SK-N-SH treated with all-trans-retinoic acid at 6 μM for 48 hours (cell line): Measurements from ENCODE around the gene ZNF358.

ENCODE experiments used
- ATAC-seq: fragments of 200-7000 bp; cut with Tn5 transposase; 3 replicates; pipeline ENCODE4 v1.9.1; 2020; ENCODE audit warnings: mild to moderate bottlenecking, moderate library complexity
- ARNTL ChIP-seq: fragments of 450-650 bp; formaldehyde crosslinking; IDR thresholded peaks from 2 replicates; pipeline ENCODE4 v1.5.0; 2020; ENCODE audit warnings: low read depth, mild to moderate bottlenecking, moderate library complexity, borderline replicate concordance
- BACH2 ChIP-seq: fragments of 250-450 bp; sonication (Bioruptor Pico); IDR thresholded peaks from 2 replicates; pipeline ENCODE4 v1.9.0; 2021; ENCODE audit warnings: mild to moderate bottlenecking, borderline replicate concordance
- ESRRG ChIP-seq: fragments of 250-450 bp; sonication (Bioruptor Pico); IDR thresholded peaks from 2 replicates; pipeline ENCODE4 v1.6.1; 2021; ENCODE audit warnings: mild to moderate bottlenecking
- GLIS3 ChIP-seq: fragments of 250-450 bp; sonication (Bioruptor Pico); IDR thresholded peaks from 2 replicates; pipeline ENCODE4 v1.5.0; 2020; ENCODE audit warnings: mild to moderate bottlenecking, moderate library complexity
- ISL1 ChIP-seq: fragments of 250-450 bp; sonication (Bioruptor Pico); IDR thresholded peaks from 2 replicates; pipeline ENCODE4 v2.1.2; 2022; ENCODE audit warnings: mild to moderate bottlenecking, moderate library complexity
- OSR1 ChIP-seq: fragments of 250-450 bp; sonication (Bioruptor Pico); IDR thresholded peaks from 2 replicates; pipeline ENCODE4 v1.8.0; 2022; ENCODE audit warnings: moderate library complexity, mild to moderate bottlenecking, inconsistent platforms
- PPARA ChIP-seq: fragments of 250-450 bp; sonication (Bioruptor Pico); IDR thresholded peaks from 2 replicates; pipeline ENCODE4 v1.5.0; 2020; ENCODE audit warnings: mild to moderate bottlenecking, borderline replicate concordance
- RARB ChIP-seq: fragments of 250-450 bp; sonication (Bioruptor Pico); IDR thresholded peaks from 2 replicates; pipeline ENCODE4 v1.8.0; 2021; ENCODE audit warnings: mild to moderate bottlenecking, moderate library complexity
- TCF4 ChIP-seq: fragments of 250-450 bp; sonication (Bioruptor Pico); IDR thresholded peaks from 2 replicates; pipeline ENCODE4 v1.8.0; 2021; ENCODE audit warnings: mild to moderate bottlenecking, moderate library complexity, borderline replicate concordance
- TOX ChIP-seq: fragments of 250-450 bp; sonication (Bioruptor Pico); IDR thresholded peaks from 2 replicates; pipeline ENCODE4 v1.8.0; 2021; ENCODE audit warnings: mild to moderate bottlenecking, moderate library complexity, borderline replicate concordance
- TSHZ2 ChIP-seq: fragments of 250-450 bp; sonication (Bioruptor Pico); IDR thresholded peaks from 2 replicates; pipeline ENCODE4 v1.5.0; 2020; ENCODE audit warnings: mild to moderate bottlenecking, moderate library complexity
- ZC3H10 ChIP-seq: fragments of 250-450 bp; sonication (Bioruptor Pico); IDR thresholded peaks from 2 replicates; pipeline ENCODE4 v1.5.1; 2021; ENCODE audit warnings: mild to moderate bottlenecking, moderate library complexity
- ZFP3 ChIP-seq: fragments of 250-450 bp; sonication (Bioruptor Pico); IDR thresholded peaks from 2 replicates; pipeline ENCODE4 v1.5.0; 2020; ENCODE audit warnings: mild to moderate bottlenecking, moderate library complexity
- ZFP30 ChIP-seq: fragments of 450-650 bp; formaldehyde crosslinking; IDR thresholded peaks from 2 replicates; pipeline ENCODE4 v1.5.0; 2022; ENCODE audit warnings: mild to moderate bottlenecking, moderate library complexity
- ZNF565 ChIP-seq: fragments of 450-650 bp; formaldehyde crosslinking; conservative IDR thresholded peaks from 2 replicates; pipeline ENCODE4 v1.5.0; 2020; ENCODE audit warnings: low read depth, mild to moderate bottlenecking, moderate library complexity
- TF ChIP-seq, protein P1 (sequence below): fragments of 250-450 bp; sonication (Bioruptor Pico); IDR thresholded peaks from 2 replicates; pipeline ENCODE4 v1.8.0; 2020; ENCODE audit warnings: mild to moderate bottlenecking, moderate library complexity, borderline replicate concordance
- TF ChIP-seq, protein P2 (sequence below): fragments of 250-450 bp; sonication (Bioruptor Pico); IDR thresholded peaks from 2 replicates; pipeline ENCODE4 v1.5.1; 2021; ENCODE audit warnings: mild to moderate bottlenecking, moderate library complexity
- TF ChIP-seq, protein P3 (sequence below): fragments of 250-450 bp; sonication (Bioruptor Pico); IDR thresholded peaks from 2 replicates; pipeline ENCODE4 v1.5.1; 2020; ENCODE audit warnings: low read depth, mild to moderate bottlenecking, moderate library complexity

ZNF358 gene

DNA sequence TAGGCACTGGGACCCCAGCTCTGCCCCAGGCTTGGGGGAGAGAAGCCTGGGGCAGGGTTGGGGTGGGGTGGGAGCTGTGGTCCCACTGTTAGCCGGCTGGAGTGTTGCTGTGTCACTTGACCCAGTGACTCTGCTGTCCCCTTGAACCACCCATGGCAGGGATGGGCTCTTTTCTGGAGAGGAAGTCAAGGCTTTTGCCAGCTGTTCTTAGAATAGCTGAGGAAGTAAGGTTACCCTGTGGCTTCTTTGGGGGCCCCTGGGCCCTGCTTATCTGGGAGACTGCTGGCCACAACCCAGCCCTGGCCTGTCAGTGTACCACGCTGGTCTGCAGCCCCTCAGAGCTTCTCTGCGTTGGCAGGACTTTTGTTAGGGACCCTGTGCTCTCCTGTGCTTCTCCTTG is 28.7 kb downstream of the ZNF358 start:
- TF ChIP-seq ZC3H10 (CRISPR knock-in tag) (no peak), PPARA (CRISPR knock-in tag) (no peak), BACH2 (no peak)
- TF ChIP-seq, protein P1, sequence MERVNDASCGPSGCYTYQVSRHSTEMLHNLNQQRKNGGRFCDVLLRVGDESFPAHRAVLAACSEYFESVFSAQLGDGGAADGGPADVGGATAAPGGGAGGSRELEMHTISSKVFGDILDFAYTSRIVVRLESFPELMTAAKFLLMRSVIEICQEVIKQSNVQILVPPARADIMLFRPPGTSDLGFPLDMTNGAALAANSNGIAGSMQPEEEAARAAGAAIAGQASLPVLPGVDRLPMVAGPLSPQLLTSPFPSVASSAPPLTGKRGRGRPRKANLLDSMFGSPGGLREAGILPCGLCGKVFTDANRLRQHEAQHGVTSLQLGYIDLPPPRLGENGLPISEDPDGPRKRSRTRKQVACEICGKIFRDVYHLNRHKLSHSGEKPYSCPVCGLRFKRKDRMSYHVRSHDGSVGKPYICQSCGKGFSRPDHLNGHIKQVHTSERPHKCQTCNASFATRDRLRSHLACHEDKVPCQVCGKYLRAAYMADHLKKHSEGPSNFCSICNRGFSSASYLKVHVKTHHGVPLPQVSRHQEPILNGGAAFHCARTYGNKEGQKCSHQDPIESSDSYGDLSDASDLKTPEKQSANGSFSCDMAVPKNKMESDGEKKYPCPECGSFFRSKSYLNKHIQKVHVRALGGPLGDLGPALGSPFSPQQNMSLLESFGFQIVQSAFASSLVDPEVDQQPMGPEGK (CRISPR knock-in tag) = no peak
- TF ChIP-seq, protein P2, sequence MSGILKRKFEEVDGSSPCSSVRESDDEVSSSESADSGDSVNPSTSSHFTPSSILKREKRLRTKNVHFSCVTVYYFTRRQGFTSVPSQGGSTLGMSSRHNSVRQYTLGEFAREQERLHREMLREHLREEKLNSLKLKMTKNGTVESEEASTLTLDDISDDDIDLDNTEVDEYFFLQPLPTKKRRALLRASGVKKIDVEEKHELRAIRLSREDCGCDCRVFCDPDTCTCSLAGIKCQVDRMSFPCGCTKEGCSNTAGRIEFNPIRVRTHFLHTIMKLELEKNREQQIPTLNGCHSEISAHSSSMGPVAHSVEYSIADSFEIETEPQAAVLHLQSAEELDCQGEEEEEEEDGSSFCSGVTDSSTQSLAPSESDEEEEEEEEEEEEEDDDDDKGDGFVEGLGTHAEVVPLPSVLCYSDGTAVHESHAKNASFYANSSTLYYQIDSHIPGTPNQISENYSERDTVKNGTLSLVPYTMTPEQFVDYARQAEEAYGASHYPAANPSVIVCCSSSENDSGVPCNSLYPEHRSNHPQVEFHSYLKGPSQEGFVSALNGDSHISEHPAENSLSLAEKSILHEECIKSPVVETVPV = no peak
- no peak for ATAC-seq

- ATAC-seq = no peak
Observed at GRCh38 chr19:7545300-7545699, 29.4 kb downstream of the ZNF358 start.

GRCh38 chr19:7545904-7546303 is 30.0 kb downstream of the ZNF358 start:
- TF ChIP-seq ISL1 (CRISPR knock-in tag) (no peak), TSHZ2 (no peak), ARNTL (no peak), OSR1 (no peak), RARB (CRISPR knock-in tag) (no peak)
- TF ChIP-seq, protein P1 (CRISPR knock-in tag) = no peak
- ATAC-seq = no peak

More at GRCh38 chr19:7545300-7545699, 29.4 kb downstream of the ZNF358 start:
- no peak for TF ChIP-seq OSR1
- no peak for TF ChIP-seq ZNF565 (CRISPR knock-in tag)
- TF ChIP-seq GLIS3 (CRISPR knock-in tag) = no peak
- TF ChIP-seq, protein P2 = no peak
- TF ChIP-seq ISL1 (CRISPR knock-in tag) = no peak
- TF ChIP-seq, protein P3, sequence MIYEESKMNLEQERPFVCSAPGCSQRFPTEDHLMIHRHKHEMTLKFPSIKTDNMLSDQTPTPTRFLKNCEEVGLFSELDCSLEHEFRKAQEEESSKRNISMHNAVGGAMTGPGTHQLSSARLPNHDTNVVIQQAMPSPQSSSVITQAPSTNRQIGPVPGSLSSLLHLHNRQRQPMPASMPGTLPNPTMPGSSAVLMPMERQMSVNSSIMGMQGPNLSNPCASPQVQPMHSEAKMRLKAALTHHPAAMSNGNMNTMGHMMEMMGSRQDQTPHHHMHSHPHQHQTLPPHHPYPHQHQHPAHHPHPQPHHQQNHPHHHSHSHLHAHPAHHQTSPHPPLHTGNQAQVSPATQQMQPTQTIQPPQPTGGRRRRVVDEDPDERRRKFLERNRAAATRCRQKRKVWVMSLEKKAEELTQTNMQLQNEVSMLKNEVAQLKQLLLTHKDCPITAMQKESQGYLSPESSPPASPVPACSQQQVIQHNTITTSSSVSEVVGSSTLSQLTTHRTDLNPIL (CRISPR knock-in tag) = no peak
- TF ChIP-seq TOX = no peak
- TF ChIP-seq, protein P1 (CRISPR knock-in tag) = no peak
- no peak for TF ChIP-seq TCF4 (CRISPR knock-in tag)
- no peak for TF ChIP-seq ZFP3 (CRISPR knock-in tag)
- TF ChIP-seq ESRRG (CRISPR knock-in tag) = no peak
- TF ChIP-seq ZFP30 = no peak
